GM13976 (cell line): Measurements from ENCODE around the gene MOGAT3.

Experiments used
- DNase-seq: peaks from one replicate; pipeline ENCODE4 v3.0.0; 2012; ENCODE audit warnings: low spot score
- CTCF ChIP-seq: IDR thresholded peaks from 2 replicates; pipeline ENCODE4 v1.5.1; 2012; ENCODE audit warnings: borderline replicate concordance, mild to moderate bottlenecking; ENCODE audit not compliant: insufficient read depth; ENCODE audit errors: extremely low read depth, missing control alignments, control extremely low read depth
- in situ Hi-C: fragments of 300-500 bp; cut with MboI; formaldehyde crosslinking; loops from one replicate; pipeline ENCODE4 v1.12.0; 2022; ENCODE audit warnings: low sequenced_read_pairs, mixed read lengths, inconsistent platforms; ENCODE audit not compliant: unreplicated experiment

The MOGAT3 gene

GRCh38 chr7:101197991-101198390 is 2.8 kb downstream of the MOGAT3 start:
- no peak for DNase-seq
- no peak for TF ChIP-seq CTCF
- in situ Hi-C loops: loop anchor here (10.0 kb wide), 1 partner anchor 53 kb away; no protein-coding TSS in a partner anchor

- in situ Hi-C loops: loop anchor here (10.0 kb wide), 1 partner anchor 51 kb away; no protein-coding TSS in a partner anchor
- no peak for TF ChIP-seq CTCF
- no peak for DNase-seq
These were observed 5.0 kb downstream of the MOGAT3 start for GRCh38 chr7:101195884-101196283.

GRCh38 chr7:101189109-101189508 is 11.7 kb downstream of the MOGAT3 start:
- no peak for TF ChIP-seq CTCF
- in situ Hi-C loops: no loop called here
- no peak for DNase-seq

- in situ Hi-C loops: no loop called here
- TF ChIP-seq CTCF: no peak
- DNase-seq: no peak
These were observed 13.9 kb downstream of the MOGAT3 start for GRCh38 chr7:101186844-101187428.

GRCh38 chr7:101186194-101186593 is 14.6 kb downstream of the MOGAT3 start:
- TF ChIP-seq CTCF: no peak
- in situ Hi-C loops: no loop called here
- DNase-seq: no peak

- in situ Hi-C loops: no loop called here
- no peak for TF ChIP-seq CTCF
- DNase-seq: no peak
These were observed 15.5 kb downstream of the MOGAT3 start for GRCh38 chr7:101185258-101185839.
